ENCODE data around the gene KIT. TPM values are rescaled to one million over a fixed set of nuclear protein-coding genes. Genes with fewer than 3 reads are reported as not detected.
A peak's percentile ranks its signal among the peaks of the same experiment; 100 is the strongest.

The KIT gene
- not detected in 2 replicates for total RNA-seq (2016; rRNA removed; fragmentation: Illumina TruSeq; extraction: Trizol)
- total RNA-seq (2016; cell fraction: cytosol; rRNA removed; fragmentation: Illumina TruSeq; extraction: Trizol; ENCODE audit: low read depth), result not detected in 2 replicates
- not detected in 2 replicates for total RNA-seq (2016; cell fraction: insoluble cytoplasmic fraction; rRNA removed; fragmentation: Illumina TruSeq; extraction: Trizol)
- not detected in 2 replicates for total RNA-seq (2016; cell fraction: membrane; rRNA removed; fragmentation: Illumina TruSeq; extraction: Trizol)
- total RNA-seq (2016; cell fraction: nucleus; rRNA removed; fragmentation: Illumina TruSeq; extraction: Trizol), result not detected in 2 replicates
- not detected in 2 replicates for polyA plus RNA-seq (2011; rRNA removed)
- polyA plus RNA-seq (2011; cell fraction: cytosol; rRNA removed), result 0.09 TPM in 1 of 2 replicates, not detected in the other
- polyA plus RNA-seq (2011; cell fraction: nucleus; rRNA removed), result not detected in 2 replicates
- not detected in 2 replicates for polyA plus RNA-seq (2012)
- not detected in 2 replicates for polyA plus RNA-seq (2016; cell fraction: cytosol; fragmentation: Illumina TruSeq; extraction: Trizol; ENCODE audit: low read depth)
- polyA plus RNA-seq (2016; cell fraction: insoluble cytoplasmic fraction; fragmentation: Illumina TruSeq; extraction: Trizol; ENCODE audit: low read depth), result not detected in 2 replicates
- not detected in 2 replicates for polyA plus RNA-seq (2016; cell fraction: membrane; fragmentation: Illumina TruSeq; extraction: Trizol; ENCODE audit: low read depth)
- polyA plus RNA-seq (2016; cell fraction: nucleus; fragmentation: Illumina TruSeq; extraction: Trizol; ENCODE audit: insufficient read depth, low read depth), result not detected in 2 replicates
- not detected in 2 replicates for polyA minus RNA-seq (2011; rRNA and poly(A)+ RNA removed; ENCODE audit: low replicate concordance)
- not detected in 2 replicates for polyA minus RNA-seq (2011; cell fraction: cytosol; rRNA and poly(A)+ RNA removed)
- polyA minus RNA-seq (2011; cell fraction: nucleus; rRNA and poly(A)+ RNA removed), result not detected in 2 replicates
- not detected for Bru-seq, nascent RNA
- BruChase-seq, experiment 1, labeled RNA remaining after a 6-hour chase, result not detected
- BruChase-seq, experiment 2, labeled RNA remaining after a 2-hour chase, result percentile 1 among the genes with signal in this experiment
- long read RNA-seq, experiment 1, result 0 reads
- long read RNA-seq, experiment 2, result 0 reads

- H3K9ac ChIP-seq (ENCODE audit: insufficient read depth, low read depth, low read length), result no peak within 1 kb of the TSS
- H4K20me1 ChIP-seq (ENCODE audit: insufficient read depth, low read length), result no peaks in the 10 kb centered on the region
- no peaks in the 10 kb centered on the region for H3K79me2 ChIP-seq (ENCODE audit: insufficient read depth, low read length)
- no peak within 1 kb of the TSS for H3K27ac ChIP-seq (ENCODE audit: extremely low read length, insufficient read depth, low read length)
- ChIA-PET POLR2A (no interaction called here), CTCF (ENCODE audit: low intra/inter-chr PET ratio, low total read pairs) (no interaction called here)
- peak within 1 kb of the TSS; percentile 15 to 58 (median 25); a peak in 4 of 6 replicates for H3K4me3 ChIP-seq (replicated peaks in 1 of 3; ENCODE audit: insufficient read depth in 1 of 3, low read depth in 2 of 3, low read length in 3 of 3)
- H2AFZ ChIP-seq (ENCODE audit: low read length), result no peak within 1 kb of the TSS
- in situ Hi-C loops (cut with HindIII; ENCODE audit: extremely low pct_ligation_motif_present, low pct_unique_long_range_greater_than_20kb), result no loop called here
- H3K4me2 ChIP-seq (ENCODE audit: low read depth, low read length), result peak within 1 kb of the TSS; percentile 71
- DNase-seq (ENCODE audit: low spot score) (no peak), ATAC-seq (peak; percentile 46), FAIRE-seq (no peak)
- peaks cover 2 to 58% of the 10 kb centered on the region in 2 experiments; a peak in 3 of 5 replicates for H3K27me3 ChIP-seq (ENCODE audit: control insufficient read depth in 1 of 2, insufficient read depth in 2 of 2, low read length in 2 of 2)
- peaks cover 20% of the 10 kb centered on the region for H3K4me1 ChIP-seq (ENCODE audit: insufficient read depth, low read length)
- no TSS peak for BruUV-seq (replicated peaks)
- TF ChIP-seq TMF1 (CRISPR knock-in tag; IDR thresholded peaks at IDR 0.05; ENCODE audit: low read depth) (0 out of 2 replicates have a peak, but pooled peaks have one; percentile 14), GATAD1 (CRISPR knock-in tag; IDR thresholded peaks at IDR 0.05) (no peak)
- intact Hi-C loops (cut with micrococcal nuclease; ENCODE audit: unreplicated experiment), result no loop called here
- H3K9me3 ChIP-seq (ENCODE audit: low read length), result no peaks in the 10 kb centered on the region
- H3K36me3 ChIP-seq (replicated peaks in 1 of 2; ENCODE audit: control insufficient read depth in 1 of 2, insufficient read depth in 2 of 2, low read length in 2 of 2), result no peaks in the 10 kb centered on the region
- WGBS (ENCODE audit: low lambda C conversion rate), result 4% methylated on average over 15 of the region's 72 CpGs
Observed at GRCh38 chr4:54657551-54658251, at the start of gene KIT. Gene KIT (plus strand): TSS chr4:54657957. CDS start chr4:54658015, 58 bp downstream.

GRCh38 chr4:54609310-54609709, 48.4 kb upstream of the KIT start:
- no peak for ATAC-seq
- Histone ChIP-seq H3K4me3 (replicated peaks in 1 of 3; ENCODE audit: insufficient read depth in 1 of 3, low read depth in 2 of 3, low read length in 3 of 3) (no peak overlapping the region), H4K20me1 (ENCODE audit: insufficient read depth, low read length) (no peaks in the 10 kb centered on the region), H3K4me1 (ENCODE audit: insufficient read depth, low read length) (no peaks in the 10 kb centered on the region), H3K27me3 (ENCODE audit: control insufficient read depth in 1 of 2, insufficient read depth in 2 of 2, low read length in 2 of 2) (no peaks in the 10 kb centered on the region; a peak in 1 of 5 replicates), H3K9ac (ENCODE audit: insufficient read depth, low read depth, low read length) (no peak overlapping the region), H3K36me3 (replicated peaks in 1 of 2; ENCODE audit: control insufficient read depth in 1 of 2, insufficient read depth in 2 of 2, low read length in 2 of 2) (no peaks in the 10 kb centered on the region), H2AFZ (ENCODE audit: low read length) (no peak overlapping the region), H3K9me3 (ENCODE audit: low read length) (no peaks in the 10 kb centered on the region), H3K27ac (ENCODE audit: extremely low read length, insufficient read depth, low read length) (no peak overlapping the region), H3K79me2 (ENCODE audit: insufficient read depth, low read length) (no peaks in the 10 kb centered on the region), H3K4me2 (ENCODE audit: low read depth, low read length) (no peak overlapping the region)
- ChIA-PET CTCF (ENCODE audit: low intra/inter-chr PET ratio, low total read pairs) (no interaction called here), POLR2A (no interaction called here)
- WGBS (ENCODE audit: low lambda C conversion rate), result 3% methylated on average over 1 of the region's 1 CpG
- no peak for FAIRE-seq
- DNase-seq (ENCODE audit: low spot score), result no peak
- no TSS peak for BruUV-seq (replicated peaks)
- intact Hi-C loops (cut with micrococcal nuclease; ENCODE audit: unreplicated experiment), result no loop called here
- in situ Hi-C loops (cut with HindIII; ENCODE audit: extremely low pct_ligation_motif_present, low pct_unique_long_range_greater_than_20kb), result no loop called here
- no peak for TF ChIP-seq ELF1 (CRISPR knock-in tag; IDR thresholded peaks at IDR 0.05)
- TF ChIP-seq SMAD1 (CRISPR knock-in tag; IDR thresholded peaks at IDR 0.05; ENCODE audit: borderline replicate concordance, low read depth), result no peak
- no peak for TF ChIP-seq ZNF225 (CRISPR knock-in tag; IDR thresholded peaks at IDR 0.05)
- TF ChIP-seq ZNF883 (CRISPR knock-in tag; IDR thresholded peaks at IDR 0.05; ENCODE audit: not compliant biosample characterization), result no peak
- no peak for TF ChIP-seq IRX3 (CRISPR knock-in tag; IDR thresholded peaks at IDR 0.05; ENCODE audit: borderline replicate concordance, low read depth)
- no peak for TF ChIP-seq ZNF280D (CRISPR knock-in tag; IDR thresholded peaks at IDR 0.05)

Measured in HepG2 (cell line).